NCI-H187 treated with DMSO at 0.1 percent for 48 hours (cell line): Measurements from ENCODE around the gene S1PR3.

Experiments used
- DNase-seq: peaks from one replicate; lab custom pipeline; 2025; lab: John Stamatoyannopoulos, UW

The S1PR3 gene

DNA sequence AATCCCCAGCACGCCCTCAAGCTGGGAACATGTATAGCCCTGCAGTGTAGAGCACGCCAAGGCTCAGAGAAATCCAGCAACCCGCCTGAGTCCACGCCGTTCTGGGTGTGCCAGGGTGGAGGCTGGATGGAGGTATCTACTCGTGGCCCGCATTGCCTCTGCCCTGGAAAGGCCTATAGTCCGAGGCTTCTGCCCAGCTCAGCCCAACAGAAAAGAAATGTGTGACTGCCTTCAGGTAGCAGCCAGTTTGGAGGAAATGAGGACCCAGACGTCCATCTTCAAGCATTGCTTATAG is 18.2 kb downstream of the S1PR3 start:
- no peak for DNase-seq

DNA sequence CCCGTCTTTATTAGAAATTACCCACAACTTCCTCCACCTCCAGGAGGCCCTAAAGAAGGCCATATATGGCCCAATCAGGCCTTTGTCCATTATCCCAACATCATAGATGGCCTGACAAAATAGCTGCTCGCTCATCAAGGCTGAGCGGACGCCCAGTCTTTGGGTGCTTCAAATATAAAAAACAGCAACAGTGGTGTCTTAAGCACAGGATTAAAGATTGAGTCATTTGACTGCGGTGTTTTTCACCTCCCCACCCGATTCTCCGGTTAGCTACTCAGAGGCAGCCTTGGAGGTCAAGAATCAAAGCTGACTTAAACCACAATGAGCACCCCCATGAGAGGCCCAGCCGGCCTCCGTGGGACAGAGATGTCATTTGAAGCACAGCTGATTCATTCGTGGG is 18.8 kb downstream of the S1PR3 start:
- no peak for DNase-seq

DNA sequence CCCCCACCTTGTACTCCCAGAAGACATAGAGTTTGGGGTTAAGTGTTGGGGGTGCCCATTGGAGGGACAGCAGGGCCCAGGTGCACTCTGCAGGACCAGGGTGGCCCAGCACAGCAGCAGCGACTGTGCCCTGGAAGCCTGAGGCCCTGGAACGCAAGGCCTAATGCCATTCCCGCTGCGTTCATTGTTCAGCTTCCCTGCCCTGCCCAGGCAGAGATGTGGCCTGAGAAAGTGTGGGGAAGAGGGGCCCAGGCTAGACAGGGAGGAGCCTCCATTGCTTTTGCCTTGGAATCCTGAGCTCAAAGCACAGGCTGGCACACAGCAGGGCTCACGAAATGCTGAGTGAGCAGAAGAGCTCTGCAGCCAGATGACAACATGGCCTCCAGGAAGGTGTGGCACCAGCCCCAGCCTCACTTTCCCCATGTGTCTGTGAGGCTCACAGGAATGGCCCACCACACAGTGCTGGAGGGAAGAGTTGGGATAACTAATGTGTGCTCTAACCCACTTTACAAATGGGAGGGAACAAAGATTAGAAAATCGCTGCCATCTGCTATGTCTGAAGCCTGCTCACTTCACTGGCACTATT is 19.4 kb downstream of the S1PR3 start:
- DNase-seq, result no peak

DNA sequence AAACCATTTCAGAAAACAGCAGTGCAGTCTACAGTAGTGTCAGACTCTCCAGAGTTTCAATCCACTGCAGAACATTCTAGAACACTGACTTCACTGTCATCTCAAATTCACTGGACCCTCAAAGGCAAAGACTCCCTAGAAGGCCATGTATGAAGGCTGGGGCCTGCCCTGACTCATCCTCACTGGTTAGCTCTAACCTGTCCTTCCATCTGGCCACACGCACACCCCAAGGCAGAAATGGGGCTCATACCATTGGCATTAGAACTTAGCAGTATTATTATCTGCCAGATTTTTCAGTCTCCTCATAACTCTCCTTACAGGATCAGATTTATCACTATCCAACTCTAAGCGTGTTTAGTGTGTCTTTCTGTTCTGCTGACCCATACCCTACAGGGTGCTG is 20.4 kb downstream of the S1PR3 start:
- no peak for DNase-seq

DNA sequence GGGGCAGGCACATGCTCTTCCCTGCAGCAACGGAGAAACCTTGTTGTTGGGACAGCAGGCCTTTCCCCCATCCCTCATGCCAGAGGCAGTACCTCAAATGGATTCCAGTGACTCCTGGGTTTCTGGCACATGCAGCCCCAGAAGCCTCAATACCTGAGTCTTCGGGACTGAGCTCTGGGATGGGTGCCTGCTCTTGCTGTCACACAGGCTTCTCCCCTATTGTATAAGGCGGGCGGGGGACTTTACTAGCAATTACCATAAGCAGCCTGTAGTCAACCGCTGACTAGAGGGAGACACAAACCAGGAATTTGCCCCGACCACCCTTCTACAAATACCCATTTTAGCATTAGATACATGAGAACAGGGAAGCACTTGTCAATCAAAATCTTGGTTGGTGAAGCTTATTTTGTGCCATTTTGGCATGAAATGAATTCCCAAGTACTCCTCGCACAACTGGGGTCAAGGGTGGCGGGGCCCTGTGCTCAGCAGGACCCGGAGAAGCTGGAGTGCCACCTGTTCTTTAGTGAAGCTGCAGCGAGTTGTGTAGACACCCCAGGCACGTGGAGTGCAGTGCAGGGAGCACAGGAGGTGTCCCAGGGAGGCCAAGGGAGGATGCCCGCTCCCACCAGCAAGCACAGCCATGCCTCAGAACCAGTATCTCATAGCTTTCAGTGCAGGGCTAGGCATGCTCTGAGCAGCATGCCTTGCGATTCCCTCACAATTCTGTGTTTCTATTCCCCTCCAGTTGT is 21.2 kb downstream of the S1PR3 start:
- DNase-seq, result no peak

DNA sequence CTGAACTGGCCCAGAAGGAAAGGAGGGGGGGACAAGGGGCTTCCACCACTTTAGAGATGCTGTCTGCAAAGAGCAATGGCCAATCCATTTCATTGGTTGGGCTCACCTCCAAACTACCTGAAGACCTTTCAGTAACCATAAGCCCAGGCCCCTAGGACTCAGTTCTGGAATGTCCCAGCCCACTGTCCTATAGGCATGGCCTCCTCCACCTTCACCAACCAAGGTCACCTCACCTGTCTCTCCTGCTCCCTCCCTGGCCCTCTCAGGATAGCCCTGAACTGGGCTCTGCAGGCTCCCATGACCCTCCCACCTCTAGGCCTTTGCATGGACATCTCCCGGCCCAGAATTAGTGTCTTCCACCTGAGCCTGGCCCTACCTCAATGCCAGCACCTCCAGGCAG is 22.4 kb downstream of the S1PR3 start:
- no peak for DNase-seq

DNA sequence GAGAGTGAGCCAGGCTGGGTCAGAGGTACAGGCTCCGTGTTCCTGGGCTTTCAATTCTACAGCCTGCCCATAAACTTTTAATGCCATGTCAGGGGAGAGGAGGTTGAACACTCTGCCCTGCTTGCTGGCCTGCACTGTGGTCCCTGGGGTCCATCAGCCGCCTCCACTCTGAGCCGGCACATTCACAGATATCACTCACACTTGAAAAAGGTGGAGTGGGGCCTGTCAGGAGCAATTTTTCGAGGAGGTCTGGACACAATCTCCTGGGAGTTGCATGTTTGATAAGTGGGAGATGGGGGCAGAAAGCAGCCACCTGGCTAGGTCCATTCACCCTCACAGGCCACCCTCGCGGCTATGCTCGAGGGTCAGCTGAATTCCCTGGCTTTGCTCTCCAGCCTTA is 22.9 kb downstream of the S1PR3 start:
- no peak for DNase-seq

DNA sequence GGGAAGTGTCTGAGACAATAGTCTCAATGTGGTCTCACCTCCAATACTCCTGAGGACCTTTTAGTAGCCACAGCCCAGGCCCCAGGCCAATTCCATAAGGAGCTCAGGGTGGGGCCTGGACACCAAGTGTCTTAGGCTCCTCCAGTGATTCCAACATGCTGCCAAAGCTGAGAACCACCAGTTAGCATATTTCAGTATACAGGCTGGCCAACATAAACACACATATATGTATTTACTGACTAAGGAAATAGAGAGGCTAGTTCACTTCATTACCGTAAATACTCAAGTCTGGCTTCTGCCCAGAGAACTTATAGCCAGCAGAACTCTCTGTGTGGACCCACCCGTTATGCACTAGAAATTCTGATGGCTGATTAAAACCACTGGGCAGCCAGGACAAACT is 24.1 kb downstream of the S1PR3 start:
- DNase-seq, result no peak

DNA sequence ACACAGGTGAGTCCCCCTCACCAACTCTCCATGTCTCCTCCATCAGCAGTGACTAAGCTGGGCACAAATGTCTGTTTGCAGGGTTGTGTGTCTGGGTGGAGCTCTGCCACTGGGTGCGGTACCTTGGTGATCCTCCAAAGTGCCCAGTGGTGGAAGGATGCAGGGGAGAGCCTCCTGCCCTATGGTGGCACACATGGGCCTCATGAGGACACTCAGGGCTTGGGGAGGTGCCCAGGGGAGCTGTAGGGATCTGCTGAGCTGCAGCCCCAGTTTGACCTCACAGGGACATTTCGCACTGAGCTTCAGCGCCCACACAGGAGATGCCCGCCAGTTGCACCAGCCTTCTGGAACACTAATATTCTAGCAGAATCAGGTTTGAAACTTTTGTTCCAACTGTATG is 29.5 kb downstream of the S1PR3 start:
- DNase-seq, result no peak

DNA sequence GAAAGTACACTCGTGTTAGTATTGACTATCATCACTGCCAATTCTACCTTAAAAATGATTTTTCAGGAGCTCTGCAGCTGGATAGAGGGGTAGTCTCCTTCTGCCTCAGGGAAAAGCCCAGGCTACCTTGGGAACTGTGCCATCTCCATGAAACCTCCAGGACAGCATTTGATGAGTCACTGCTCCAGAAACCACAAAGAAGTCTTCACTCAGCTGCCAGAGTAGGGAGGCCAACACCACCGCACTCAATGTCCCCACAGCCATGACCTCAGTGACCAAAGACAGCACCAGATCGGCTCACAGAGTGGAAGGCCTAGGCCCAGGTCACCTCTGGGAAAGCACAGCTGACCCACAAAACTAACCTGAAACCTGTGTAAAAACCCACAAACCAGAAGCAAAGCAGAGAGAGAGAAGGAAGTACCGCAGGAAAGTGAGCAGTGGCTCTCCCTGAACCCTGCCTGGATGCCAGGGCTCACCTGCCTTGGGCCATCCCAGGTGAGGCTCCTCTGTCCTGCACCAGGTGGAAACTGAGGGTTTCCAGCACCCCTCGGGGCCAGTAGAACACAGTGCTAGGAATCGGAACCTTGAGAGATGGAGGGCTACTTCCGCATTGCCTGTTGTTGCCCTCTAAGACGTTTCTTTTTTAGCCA is 30.0 kb downstream of the S1PR3 start:
- DNase-seq, result no peak

DNA sequence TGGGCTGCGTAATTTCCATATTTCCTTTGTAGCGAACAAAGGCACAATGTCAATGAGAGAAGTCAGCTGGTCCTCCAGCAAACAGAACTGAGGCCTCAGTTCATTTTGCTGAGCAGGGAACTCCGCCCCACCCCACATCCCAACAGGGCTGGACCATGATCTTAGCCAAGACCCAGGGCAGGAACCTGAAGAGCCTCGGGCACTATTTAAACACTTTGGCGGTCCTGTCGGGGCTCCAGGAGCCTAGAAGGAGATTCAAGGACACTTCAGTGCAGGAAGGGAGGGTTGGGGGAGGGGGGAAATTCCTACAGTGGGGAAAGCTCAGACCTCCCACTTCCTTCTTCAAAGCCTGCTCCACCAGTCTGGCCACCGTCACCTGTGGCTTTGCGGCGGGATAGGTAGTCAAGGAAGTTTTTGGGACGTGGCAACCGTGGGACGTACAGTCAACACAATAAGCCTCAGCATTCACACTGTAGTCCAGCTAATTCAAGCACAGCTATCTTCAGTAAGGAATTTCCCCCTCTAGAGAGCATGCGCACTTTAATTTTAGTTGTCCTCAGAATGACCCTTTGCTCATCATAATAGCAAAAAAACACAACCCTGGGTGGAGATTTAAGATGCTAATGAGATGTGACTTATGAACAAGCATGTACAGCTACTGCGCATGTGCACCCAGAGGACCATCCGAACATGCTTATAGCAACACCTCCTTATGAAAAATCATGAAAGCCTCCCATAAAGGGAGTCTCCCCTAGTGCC is 30.9 kb downstream of the S1PR3 start:
- DNase-seq, result no peak

DNA sequence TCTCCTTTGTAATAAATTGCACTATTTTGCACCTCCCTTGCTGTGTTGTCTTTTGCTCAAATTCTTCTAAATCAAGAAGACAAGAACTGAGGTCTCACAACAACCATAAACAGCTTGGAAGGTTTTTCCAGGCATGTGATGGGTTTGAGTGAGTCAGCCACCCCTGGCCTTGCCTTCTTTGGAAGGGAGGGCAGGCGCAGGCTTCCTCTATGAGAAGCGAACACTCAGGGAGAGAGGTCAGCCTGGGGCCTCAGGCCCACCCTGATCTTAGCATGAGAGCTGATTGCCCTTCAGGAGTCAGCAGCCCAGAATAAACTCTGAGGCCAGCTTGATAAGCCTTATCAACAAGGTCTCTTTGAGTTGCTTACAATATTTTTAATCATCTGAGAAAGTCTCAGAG is 31.6 kb downstream of the S1PR3 start:
- no peak for DNase-seq

DNA sequence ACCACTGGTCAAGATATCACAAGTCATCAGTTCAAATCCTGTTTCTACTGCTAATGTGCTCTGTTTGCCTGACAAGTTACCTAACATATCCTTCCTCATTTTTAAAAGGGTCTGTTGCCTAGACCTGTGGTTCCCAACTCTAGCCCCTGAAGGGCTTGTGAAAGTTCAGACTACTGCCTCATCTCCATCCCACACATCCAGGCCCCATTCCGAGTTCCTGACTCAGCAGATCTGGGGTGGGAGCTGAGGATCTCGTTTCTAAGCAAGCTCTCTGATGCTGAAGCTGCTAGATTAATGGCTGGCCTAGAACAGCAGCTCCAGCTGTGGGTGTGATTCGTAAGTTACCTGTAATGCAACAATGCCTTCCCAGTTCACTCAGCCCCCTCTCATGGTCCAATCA is 32.5 kb downstream of the S1PR3 start:
- no peak for DNase-seq

DNA sequence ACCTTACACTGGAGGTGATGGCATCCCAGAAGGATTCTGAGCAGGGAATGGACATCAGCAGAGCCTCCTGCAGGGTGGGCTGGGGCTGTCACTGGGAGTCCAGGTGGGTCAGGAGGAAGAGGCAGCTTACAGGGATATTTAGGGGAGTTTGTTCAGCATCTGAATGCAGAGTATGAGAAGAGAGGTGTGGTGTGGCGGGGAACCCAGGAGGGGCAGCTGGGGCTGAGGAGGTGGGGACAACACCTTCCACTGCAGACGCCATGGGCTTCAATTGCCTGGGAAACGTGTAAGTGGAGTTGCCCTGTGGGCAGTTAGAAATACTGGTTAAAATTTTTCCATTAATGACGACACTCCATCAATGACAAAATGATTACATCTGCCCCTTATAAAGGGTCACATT is 33.5 kb downstream of the S1PR3 start:
- no peak for DNase-seq

DNA sequence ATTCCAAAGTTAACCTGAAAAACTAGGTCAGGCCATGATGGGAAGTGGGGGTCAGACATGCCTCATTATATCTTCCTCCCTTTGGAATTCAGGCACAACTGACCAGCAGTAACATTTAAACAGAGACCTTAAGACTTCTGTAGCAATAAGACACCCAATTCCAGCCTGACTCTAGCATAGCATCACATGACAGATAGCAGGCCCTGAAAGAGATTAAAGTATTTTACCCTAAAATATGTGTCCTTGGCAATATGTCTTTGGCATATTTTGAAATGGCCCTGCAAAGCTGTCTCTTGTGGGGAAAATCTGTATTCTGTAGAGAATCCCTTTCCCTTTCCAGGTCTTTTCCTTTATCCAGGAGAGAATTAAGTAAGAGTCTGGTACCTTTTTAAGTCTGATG is 34.3 kb downstream of the S1PR3 start:
- no peak for DNase-seq

DNA sequence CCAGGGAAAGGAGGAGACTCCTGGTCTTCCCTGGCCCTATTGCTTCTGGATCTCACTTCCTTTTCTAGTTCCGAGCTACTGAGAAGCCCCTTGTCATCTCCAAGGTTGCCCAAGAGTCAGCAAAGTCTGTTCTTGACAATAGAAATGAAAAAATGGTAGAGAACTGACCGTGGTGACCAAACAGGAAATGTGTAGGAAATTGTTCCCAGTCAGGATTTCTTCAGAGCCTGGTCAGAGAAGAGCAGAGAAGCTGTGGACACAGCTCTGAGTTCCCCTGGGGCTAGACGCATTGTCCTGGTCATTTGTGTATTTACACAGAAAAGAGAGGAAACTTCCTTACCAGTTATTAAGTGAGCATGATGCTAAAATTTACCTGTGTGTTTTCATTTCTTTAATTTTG is 35.6 kb downstream of the S1PR3 start:
- DNase-seq, result no peak

DNA sequence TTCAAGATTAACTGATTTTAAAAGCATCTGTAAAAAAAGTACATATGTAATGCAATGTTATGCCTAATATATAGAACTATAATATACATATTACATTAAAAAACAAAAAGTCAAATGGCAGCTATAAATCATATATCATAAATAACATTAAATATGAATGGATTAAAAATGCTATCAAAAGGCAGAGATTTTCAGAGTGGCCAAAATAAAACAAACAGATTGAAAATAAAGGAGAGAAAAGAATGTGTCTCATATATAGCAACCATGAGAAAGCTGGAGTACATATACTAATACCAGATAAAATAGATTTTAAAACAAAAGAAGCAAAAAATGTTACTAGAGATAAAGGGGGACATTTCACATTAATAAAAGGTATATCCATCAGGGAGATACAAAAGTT is 38.5 kb downstream of the S1PR3 start:
- DNase-seq, result no peak

DNA sequence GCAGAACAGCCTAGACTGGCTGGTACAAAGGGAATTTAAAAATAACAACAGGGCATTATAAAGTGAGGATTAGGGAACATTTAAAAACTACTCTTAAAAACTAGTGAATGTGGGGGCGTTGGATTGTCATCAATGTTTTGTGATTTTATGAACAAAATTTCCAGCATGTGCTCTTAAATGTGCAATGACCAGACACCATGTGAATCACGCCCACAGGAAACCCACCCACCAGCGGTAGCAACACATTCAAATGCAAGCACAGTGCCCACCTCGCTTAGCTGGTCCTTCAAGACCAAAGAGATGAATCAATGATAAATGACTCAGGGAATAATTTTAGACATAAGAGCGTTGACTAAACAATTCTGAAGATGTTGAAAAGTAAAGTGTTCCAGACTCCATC is 40.9 kb downstream of the S1PR3 start:
- no peak for DNase-seq

DNA sequence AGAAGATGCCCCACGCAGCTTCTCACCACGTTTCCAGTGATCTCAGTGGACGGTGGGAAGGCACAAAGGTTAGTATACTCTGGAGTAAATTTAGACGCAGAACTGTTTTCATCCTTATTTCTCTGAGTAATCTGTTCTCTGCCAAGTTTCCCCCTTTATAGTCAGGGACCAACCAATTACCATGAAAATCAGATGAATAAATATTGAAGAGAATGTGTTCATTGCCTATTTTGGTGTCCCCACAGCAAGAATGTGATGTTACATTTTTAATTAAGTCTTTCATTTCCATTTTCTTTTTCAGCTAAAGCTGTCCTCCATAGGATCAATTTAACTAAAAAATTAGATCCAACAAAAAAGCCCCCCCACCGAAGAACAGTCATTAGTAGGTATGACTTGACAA is 41.4 kb downstream of the S1PR3 start:
- no peak for DNase-seq

DNA sequence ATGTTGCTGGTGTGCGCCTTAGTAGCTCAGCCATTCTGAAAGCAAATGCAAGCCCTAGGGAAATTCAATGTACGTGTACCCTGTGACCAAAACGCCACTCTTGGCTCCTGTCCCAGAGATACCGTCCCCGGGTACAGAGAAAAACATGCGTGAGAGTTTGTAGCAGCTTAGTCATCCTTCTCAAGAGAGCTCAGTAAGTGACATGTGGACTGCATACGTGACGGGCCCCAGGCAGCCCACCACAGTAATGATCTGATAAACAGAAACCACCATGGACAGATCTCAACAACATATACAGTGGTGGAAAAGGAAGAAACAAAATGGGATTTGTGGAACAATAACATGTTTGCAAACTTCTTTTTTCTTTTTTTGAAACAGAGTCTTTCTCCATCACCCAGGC is 45.1 kb downstream of the S1PR3 start:
- no peak for DNase-seq

DNA sequence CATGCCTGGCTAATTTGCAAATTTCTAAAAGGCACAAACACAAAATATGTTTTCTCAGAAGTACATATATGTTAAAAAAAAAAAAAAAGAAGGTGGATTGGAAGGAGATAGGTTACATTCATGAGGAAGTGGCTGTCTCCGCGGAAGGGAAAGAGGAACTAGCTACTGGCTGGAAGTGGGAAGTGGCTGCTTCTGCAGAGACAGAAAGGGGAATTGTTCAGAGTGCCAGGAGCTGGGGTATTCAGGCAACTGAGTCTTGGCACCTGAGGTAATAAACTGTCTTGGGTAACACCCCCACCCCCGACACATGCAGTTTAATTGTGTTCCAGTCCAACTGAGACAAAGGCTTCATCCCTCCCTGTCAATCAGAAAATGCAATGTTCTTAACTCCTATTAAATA is 45.6 kb downstream of the S1PR3 start:
- no peak for DNase-seq

DNA sequence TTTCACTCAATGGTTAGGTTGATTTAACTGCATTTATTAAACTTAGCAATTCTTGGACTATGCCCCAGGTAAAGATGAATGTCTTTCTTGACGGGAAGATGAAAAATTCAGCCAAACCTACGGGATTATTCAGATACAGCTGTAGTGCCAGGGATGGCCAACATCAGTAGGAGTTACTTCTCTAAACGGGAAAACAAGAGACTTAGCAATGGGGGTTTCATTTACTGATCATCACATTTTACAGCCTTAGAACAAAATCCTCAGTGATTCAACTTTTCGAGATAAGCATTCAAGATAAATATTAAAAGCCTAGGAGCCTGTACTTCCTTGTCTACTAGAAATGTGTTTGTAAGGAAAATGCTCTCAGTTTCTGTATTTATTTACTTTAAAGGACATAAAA is 46.1 kb downstream of the S1PR3 start:
- DNase-seq, result no peak

DNA sequence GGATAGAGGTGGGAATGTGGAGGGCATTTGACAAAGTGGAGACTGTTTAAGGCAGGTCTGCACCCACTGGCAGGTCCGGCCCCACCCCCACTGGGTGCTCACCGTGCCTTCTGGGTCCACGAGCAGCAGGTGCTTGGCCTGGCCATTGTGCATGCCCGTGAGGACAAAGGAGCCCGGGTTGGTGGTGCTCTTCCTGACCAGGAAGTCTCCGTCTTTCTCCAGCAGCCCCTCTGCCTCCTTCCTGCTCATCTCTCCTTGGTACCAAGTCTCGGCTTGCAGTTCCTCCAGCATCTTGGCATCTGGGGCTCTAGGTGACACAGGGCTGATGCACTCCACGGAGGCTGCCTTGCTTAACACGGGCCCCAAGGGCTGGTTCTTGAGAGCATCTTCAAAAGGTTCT is 46.6 kb downstream of the S1PR3 start:
- no peak for DNase-seq
